Measurements from ENCODE around the gene PCSK2. TPM values are rescaled to one million over a fixed set of nuclear protein-coding genes. Genes with fewer than 3 reads are reported as not detected.

PCSK2 gene
- total RNA-seq, 1 experiment from 2014 or later: not detected

DNA sequence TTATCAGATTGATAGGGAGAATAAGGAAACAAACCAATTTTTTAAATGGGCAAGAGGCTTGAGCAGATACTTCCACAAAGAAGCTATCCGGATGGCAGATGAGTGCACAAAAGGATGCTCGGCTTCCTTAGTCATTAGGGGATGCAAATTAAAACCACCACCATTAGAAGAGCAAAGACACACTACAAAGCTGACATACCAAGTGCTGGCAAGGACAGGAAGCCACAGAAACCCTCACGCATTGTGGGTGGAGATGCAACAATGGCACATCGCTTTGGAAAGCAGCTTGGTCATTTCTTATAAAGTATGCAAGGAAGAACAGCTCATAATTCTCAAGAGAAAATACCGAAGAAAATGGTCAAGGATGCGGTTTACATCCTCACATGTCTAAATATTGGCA, 284.6 kb downstream of the PCSK2 start:
- 0 out of 2 replicates have a peak, but pooled peaks cover 4% of the 10 kb centered on the region for H3F3A ChIP-seq (ENCODE audit: insufficient read depth, low read depth)
- H3K36me3 ChIP-seq (ENCODE audit: low read depth): no peaks in the 10 kb centered on the region
- H3K4me1 ChIP-seq (replicated peaks; ENCODE audit: insufficient read depth): no peaks in the 10 kb centered on the region

DNA sequence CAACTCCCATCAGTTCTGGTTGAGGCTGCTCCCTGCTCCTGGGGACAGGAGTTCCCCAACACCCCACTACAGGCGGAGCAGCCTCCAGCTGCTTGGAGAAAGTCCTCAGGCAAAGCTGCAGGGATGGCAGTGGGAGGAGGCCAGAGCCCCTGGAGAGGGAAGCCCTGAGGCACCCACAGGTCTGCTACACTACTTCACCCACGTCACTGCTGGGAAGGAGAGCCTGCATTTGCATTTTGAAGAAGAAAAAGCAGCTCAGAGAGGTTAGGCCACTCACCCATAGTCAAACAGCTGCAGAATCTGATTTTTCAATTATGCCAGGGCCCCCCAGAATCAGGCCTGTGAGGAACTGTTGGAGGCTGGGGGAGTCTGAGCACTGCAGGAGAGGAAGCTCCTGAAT, 287.1 kb downstream of the PCSK2 start:
- H3K79me2 ChIP-seq (ENCODE audit: low read depth): no peaks in the 10 kb centered on the region
- H3K27me3 ChIP-seq (ENCODE audit: insufficient read depth, low read depth): no peaks in the 10 kb centered on the region
- no peak for DNase-seq
- no peaks in the 10 kb centered on the region for H3K9me3 ChIP-seq (ENCODE audit: insufficient read depth, low read depth)
- 0 out of 2 replicates have a peak, but pooled peaks cover 4% of the 10 kb centered on the region for H3F3A ChIP-seq (ENCODE audit: insufficient read depth, low read depth)
- ChIA-PET POLR2A (ENCODE audit: unreplicated experiment) (interaction anchor here (0.9 kb wide), 1 partner anchor 56 kb away, joined by 3 read pairs; the partner anchor contains the start of gene DSTN), CTCF (no interaction called here)
- H3K9me2 ChIP-seq (ENCODE audit: insufficient read depth): no peaks in the 10 kb centered on the region
- H3K4me1 ChIP-seq (replicated peaks; ENCODE audit: insufficient read depth): no peaks in the 10 kb centered on the region
- TF ChIP-seq, protein P1, sequence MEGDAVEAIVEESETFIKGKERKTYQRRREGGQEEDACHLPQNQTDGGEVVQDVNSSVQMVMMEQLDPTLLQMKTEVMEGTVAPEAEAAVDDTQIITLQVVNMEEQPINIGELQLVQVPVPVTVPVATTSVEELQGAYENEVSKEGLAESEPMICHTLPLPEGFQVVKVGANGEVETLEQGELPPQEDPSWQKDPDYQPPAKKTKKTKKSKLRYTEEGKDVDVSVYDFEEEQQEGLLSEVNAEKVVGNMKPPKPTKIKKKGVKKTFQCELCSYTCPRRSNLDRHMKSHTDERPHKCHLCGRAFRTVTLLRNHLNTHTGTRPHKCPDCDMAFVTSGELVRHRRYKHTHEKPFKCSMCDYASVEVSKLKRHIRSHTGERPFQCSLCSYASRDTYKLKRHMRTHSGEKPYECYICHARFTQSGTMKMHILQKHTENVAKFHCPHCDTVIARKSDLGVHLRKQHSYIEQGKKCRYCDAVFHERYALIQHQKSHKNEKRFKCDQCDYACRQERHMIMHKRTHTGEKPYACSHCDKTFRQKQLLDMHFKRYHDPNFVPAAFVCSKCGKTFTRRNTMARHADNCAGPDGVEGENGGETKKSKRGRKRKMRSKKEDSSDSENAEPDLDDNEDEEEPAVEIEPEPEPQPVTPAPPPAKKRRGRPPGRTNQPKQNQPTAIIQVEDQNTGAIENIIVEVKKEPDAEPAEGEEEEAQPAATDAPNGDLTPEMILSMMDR (conservative IDR thresholded peaks at IDR 0.05): no peak
- TF ChIP-seq EZH2 (IDR thresholded peaks at IDR 0.05; ENCODE audit: low read depth): no peak
- H4K20me1 ChIP-seq (ENCODE audit: insufficient read depth): no peaks in the 10 kb centered on the region
- H2AFZ ChIP-seq: no peak overlapping the region
- BruUV-seq (replicated peaks): no TSS peak
- H3K27ac ChIP-seq: no peak overlapping the region
- intact Hi-C loops (cut with micrococcal nuclease; ENCODE audit: unreplicated experiment): no loop called here
- no peaks in the 10 kb centered on the region for H3K36me3 ChIP-seq (ENCODE audit: low read depth)
- H3K4me2 ChIP-seq: no peak overlapping the region
- no peak overlapping the region for H3K4me3 ChIP-seq

More for the DNA sequence above, 284.6 kb downstream of the PCSK2 start:
- Histone ChIP-seq H3K4me3 (no peak overlapping the region), H4K20me1 (ENCODE audit: insufficient read depth) (no peaks in the 10 kb centered on the region), H3K9me3 (ENCODE audit: insufficient read depth, low read depth) (no peaks in the 10 kb centered on the region), H3K4me2 (no peak overlapping the region), H3K27me3 (ENCODE audit: insufficient read depth, low read depth) (no peaks in the 10 kb centered on the region), H3K9me2 (ENCODE audit: insufficient read depth) (no peaks in the 10 kb centered on the region), H2AFZ (no peak overlapping the region), H3K27ac (no peak overlapping the region), H3K79me2 (ENCODE audit: low read depth) (no peaks in the 10 kb centered on the region)
- POLR2A ChIA-PET (ENCODE audit: unreplicated experiment): no interaction called here
- intact Hi-C loops (cut with micrococcal nuclease; ENCODE audit: unreplicated experiment): no loop called here
- no peak for DNase-seq
- no peak for TF ChIP-seq EZH2 (IDR thresholded peaks at IDR 0.05; ENCODE audit: low read depth)
- TF ChIP-seq, protein P1 (conservative IDR thresholded peaks at IDR 0.05): no peak
- no TSS peak for BruUV-seq (replicated peaks)
- CTCF ChIA-PET: no interaction called here

DNA sequence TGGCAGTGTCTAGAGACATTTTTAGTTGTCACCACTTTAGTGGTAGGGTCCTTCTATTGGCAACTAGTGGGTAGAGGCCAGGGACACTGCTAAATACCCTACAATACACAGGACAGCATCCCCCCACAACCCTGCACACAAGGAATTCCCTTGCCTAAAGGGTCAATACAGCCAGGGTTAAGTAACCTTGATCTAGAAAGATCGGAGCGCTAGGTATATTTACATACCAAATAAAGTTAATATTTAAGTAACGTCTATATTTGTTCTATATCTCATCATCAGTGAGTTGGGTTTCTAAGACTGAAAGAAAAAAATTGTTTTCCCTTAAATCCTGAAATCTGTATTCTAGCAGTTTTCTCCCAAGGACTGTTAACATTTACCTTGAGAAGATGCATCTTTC, 288.2 kb downstream of the PCSK2 start:
- ChIA-PET POLR2A (ENCODE audit: unreplicated experiment) (no interaction called here), CTCF (no interaction called here)
- no peaks in the 10 kb centered on the region for H3K4me1 ChIP-seq (replicated peaks; ENCODE audit: insufficient read depth)
- no peaks in the 10 kb centered on the region for H3K9me2 ChIP-seq (ENCODE audit: insufficient read depth)
- no peak overlapping the region for H3K4me2 ChIP-seq
- DNase-seq: no peak
- H3K27me3 ChIP-seq (ENCODE audit: insufficient read depth, low read depth): no peaks in the 10 kb centered on the region
- H3K9me3 ChIP-seq (ENCODE audit: insufficient read depth, low read depth): no peaks in the 10 kb centered on the region
- BruUV-seq (replicated peaks): no TSS peak
- no peak for TF ChIP-seq EZH2 (IDR thresholded peaks at IDR 0.05; ENCODE audit: low read depth)
- TF ChIP-seq, protein P1 (conservative IDR thresholded peaks at IDR 0.05): no peak
- H3K27ac ChIP-seq: no peak overlapping the region
- H3F3A ChIP-seq (ENCODE audit: insufficient read depth, low read depth): 0 out of 2 replicates have a peak, but pooled peaks cover 3% of the 10 kb centered on the region
- no peak overlapping the region for H3K4me3 ChIP-seq
- intact Hi-C loops (cut with micrococcal nuclease; ENCODE audit: unreplicated experiment): no loop called here
- no peaks in the 10 kb centered on the region for H4K20me1 ChIP-seq (ENCODE audit: insufficient read depth)
- H3K79me2 ChIP-seq (ENCODE audit: low read depth): no peaks in the 10 kb centered on the region
- no peaks in the 10 kb centered on the region for H3K36me3 ChIP-seq (ENCODE audit: low read depth)
- no peak overlapping the region for H2AFZ ChIP-seq

All from PC-9 (cell line).